GM18520 (cell line): ENCODE results near the gene PDE6A.

ENCODE experiments used
- ATAC-seq: cut with Tn5 transposase; IDR thresholded peaks from one replicate; pipeline ENCODE4 v1.9.1; 2021; ENCODE audit not compliant: unreplicated experiment

PDE6A gene

GRCh38 chr5:149820536-149821510 is 123.8 kb downstream of the PDE6A start:
- ATAC-seq: no peak

- ATAC-seq: no peak
Measured at GRCh38 chr5:149820012-149820411, 124.6 kb downstream of the PDE6A start.

GRCh38 chr5:149818116-149818515 is 126.5 kb downstream of the PDE6A start:
- no peak for ATAC-seq

GRCh38 chr5:149817539-149818060 is 127.0 kb downstream of the PDE6A start:
- no peak for ATAC-seq

- ATAC-seq: no peak
Measured at GRCh38 chr5:149816661-149817060, 127.9 kb downstream of the PDE6A start.

- ATAC-seq: no peak
Measured at GRCh38 chr5:149811453-149811852, 133.1 kb downstream of the PDE6A start.

- no peak for ATAC-seq
Measured at GRCh38 chr5:149810856-149811255, 133.7 kb downstream of the PDE6A start.

- ATAC-seq: no peak
Measured at GRCh38 chr5:149809931-149810691, 134.5 kb downstream of the PDE6A start.

GRCh38 chr5:149808264-149808982 is 136.2 kb downstream of the PDE6A start:
- ATAC-seq: no peak
